GM19395 (cell line): ENCODE data around the gene BICC1.

Source experiments
- ATAC-seq: cut with Tn5 transposase; IDR thresholded peaks from one replicate; pipeline ENCODE4 v1.9.1; 2021; ENCODE audit warnings: mild to moderate bottlenecking, moderate library complexity; ENCODE audit not compliant: unreplicated experiment

Gene BICC1

DNA sequence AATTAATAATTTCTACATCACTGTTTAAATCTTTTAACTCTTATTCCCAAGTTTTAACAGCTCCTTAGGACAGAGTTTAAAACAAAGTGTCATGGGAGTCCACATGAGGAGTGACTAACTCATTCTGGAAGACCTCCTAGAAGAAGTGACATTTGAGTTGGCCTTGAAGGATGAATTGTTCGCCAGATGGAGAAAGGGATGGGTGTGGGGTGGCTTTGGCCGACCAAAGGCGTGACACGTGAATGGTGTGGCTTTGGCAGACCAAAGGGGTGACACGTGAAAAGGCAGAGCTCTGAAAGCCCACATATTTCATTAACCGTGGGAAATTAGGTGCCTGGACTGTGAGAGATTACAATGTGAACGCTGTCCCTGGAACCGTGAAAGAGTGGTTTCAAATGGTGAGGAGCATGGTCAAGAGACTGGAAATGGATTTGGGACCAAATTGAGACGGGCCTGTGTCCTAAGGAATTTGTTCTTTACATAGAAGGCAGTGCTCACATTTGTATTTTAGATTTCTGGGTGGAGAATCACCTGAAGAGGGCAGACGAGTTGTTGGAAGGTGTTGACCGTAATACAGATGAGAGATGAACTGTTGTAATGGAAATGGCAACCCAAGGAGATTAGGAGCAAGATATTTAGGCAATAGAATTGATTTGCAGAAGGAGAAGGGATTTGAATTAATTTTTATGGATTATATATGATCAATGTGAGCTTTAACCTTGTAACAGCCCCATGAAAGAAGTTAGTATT, 228.1 kb downstream of the BICC1 start:
- ATAC-seq: no peak

DNA sequence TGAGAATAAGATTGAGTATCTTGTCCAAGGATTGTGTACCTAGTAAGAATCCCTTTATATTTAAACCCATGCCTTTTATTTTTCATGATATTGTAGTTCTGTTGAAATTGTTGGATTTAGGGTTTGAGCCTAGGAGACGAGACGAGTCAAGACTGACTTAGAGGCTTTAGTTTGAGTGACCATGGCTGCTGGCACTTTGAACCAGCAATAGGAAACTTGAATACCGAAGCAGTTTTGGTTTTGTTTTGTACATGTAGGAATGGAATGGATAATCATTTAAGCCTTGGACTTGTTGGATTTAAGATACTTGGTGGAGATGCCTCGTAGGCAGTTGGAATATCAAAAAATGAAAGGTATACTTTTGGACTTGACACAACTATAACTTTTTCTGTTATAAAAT, 229.0 kb downstream of the BICC1 start:
- no peak for ATAC-seq

DNA sequence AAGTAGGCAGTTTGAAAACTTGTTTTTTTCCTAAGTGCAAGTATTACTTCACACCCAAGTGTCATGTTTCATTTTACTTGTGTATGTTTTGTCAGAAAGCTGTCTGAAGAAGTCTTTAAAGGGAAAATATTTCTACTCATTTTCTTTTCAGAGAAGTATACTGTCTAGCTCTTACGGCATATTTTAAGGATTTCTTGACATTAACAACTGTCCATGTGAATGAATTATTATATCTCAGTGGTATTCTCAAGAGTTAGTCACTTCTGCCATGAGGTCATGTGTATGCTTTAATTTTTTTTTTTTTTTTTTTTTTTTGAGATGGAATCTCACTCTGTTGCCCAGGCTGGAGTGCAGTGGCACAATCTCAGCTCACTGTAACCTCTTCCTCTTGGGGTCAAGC, 229.5 kb downstream of the BICC1 start:
- ATAC-seq: no peak

DNA sequence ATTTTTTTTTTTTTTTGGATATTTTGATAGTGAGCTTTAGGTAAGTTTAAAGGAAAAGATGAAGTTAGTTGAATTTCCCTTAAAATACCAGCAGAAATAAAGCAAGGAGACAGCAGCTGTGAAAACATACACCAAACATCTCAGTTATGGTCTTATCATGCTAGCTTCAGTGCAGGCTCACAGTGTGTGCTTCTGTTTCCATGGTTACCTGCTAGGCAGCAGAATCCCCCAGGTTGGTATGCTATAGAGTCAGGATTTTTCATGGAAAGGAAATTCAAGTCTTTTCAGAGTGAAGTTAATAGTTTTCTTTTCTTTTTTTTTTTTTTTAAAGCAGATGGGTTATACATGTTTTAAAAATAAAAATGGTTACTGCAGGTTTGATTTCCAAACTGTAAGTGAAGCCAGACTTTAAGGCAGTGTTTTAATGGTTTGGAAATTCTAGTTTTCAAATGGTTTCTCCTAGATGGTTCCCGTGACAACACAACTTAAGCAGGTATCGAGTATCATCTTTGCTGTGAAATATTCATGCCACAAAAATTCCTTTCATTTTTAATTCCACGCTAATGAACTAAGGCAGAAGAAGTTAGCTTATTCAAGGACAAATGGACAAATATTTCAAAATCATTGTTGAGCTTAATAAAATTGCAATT, 230.9 kb downstream of the BICC1 start:
- no peak for ATAC-seq

DNA sequence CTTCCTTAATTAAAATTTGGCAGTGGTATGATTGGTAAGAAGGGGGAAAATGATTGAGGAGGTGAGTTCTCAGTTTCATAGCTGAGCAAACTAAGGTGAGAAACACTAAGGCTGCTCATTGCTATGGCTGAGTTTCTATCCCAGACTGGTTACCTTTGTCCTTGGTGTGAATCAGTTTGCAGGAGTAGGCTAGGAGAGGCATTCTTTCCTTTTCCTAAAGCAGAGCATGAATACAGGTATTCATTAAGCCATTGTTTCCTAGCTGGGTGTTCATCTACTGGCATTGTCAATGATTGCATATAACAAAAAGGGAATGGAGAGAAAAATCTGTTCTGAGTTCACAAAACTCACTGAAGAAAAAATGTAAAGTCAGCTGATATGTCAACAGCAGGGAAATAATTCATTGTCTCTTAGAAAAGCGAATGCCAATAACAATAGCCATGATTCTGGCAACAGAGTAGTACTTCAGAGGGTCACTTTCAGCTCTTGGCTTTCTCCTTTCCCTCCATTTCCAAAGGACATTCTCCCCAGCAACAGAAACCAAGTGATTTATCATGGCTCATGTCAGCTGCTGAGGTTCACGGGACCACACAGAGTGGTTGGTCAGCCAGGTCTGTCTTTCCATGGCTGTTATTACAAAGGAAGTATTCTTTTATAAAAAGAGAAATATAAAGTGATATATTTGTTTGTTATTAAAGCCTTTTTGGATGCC, 234.0 kb downstream of the BICC1 start:
- no peak for ATAC-seq

DNA sequence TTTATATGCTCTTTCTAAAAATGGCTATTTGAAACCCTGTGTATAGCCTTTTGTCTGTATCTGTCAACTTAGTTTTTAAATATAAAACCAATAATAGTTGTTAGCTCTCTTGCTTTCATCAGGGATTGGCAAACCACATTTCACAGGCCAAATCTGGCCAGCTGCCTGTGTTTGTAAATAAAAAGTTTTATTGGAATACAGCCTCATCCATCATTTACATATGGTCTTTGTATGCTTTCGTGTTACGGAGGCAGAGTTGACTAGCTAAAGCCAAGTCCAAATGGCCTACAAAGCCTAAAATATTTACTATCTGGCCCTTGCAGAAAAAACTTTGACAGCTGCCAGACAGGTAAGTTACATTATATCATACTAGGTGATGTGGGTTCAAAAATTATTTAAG, 235.0 kb downstream of the BICC1 start:
- no peak for ATAC-seq

DNA sequence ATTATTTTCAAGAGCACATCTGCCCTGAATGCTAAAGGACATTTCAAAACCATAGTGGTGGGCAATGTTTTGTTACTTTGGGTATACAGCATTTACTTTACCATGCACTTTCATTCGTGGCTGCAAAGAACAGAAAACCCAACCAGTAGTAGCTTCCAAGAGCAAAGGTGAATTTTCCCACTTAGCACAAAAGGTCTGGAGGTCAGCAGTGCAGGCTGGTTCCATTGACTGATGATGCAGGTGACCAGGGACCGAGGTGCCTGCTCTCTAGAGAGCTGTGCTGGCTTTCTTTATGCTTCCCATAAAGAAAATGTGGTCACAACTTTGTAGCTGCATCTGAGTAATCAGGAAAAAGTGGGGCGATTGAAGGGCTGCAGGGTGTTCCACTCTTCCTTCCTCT, 240.0 kb downstream of the BICC1 start:
- ATAC-seq: no peak

DNA sequence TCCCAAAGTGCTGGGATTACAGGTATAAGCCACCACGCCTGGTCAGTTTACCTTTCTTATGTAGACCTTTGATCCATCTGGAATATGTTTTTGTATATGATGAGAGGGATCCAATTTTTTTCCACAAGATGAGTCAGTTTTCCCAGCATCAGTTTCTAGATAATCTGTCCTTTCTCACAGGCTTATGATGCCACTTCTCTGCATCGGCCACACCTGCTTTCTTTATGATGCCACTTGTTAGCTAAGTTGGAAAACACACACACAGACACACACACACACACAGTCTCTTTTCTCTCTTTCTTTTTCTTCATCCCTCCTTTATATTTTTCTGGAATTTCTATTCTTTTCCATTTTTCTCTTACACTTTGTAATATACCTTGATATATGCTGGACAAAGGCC, 240.8 kb downstream of the BICC1 start:
- no peak for ATAC-seq

DNA sequence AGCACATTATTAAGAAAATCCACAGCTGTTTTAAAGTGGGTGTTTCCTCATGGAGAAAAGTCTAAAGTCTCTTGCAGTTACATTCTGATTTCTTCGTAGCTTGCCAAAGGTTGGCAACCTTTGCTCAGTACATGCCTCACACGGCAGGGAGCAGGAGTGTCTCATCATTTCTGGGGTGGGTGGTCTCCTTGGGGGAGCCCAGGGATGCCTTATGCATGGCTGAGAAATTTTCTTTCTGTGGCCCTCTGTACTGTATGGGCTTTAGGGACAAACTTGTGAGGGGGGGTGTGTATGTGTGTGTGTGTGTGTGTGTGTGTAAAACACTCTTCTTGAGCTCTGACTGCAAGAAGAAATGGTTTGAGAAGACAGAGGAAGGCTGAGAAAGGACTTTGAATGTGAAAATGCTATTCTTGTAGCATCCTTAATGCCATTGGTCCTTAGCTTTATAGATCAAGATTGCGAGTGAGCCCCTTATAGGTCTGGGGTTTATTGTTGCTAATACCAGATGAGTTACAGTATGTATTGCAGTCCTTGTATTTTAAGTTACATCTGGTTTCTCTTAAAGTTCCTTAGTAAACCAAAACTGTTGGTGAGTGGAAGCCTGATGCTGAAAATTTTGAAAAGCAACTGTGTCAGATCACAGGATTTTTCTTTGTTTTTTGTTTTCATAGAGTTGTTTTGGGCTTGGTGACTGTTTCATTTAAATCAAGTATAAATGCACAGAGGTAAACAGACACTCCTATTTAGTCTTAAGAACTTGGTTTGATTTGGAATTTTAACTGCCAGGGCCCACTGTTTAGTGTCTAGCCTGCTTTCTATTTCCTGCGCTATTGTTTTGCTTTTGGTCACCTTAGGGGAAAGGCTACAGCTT, 242.0 kb downstream of the BICC1 start:
- no peak for ATAC-seq

DNA sequence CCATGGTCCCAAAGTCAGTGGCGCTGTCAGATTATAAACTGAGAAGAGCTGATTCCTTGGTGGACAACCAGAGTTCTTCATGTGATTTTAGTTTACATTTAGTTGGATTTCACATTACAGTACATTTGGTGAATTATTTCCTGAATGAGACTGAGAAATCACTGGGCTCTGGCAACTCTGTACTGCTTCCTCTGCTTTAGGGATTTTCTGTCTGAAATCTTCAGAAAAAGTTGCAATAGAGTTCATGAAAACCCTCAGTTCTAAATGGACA, 242.6 kb downstream of the BICC1 start:
- no peak for ATAC-seq

DNA sequence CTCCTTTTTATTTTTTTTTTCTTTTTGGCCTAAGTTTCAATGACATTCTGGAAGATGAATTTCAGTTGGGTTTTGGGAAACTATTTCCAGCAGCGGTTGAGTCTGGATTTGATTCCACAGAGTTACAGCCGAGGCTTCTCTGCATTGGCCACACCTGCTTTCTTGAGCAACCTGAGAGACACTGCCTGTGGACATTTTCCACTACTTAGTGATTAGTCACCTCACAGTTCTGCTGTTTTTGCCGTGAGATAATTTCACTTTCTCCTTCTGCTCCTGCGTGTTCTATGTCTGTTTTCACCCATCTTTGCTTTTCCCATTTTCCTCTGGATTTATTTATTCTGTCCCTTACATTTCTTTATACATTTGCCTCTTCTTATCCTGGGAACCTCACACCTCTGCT, 243.0 kb downstream of the BICC1 start:
- ATAC-seq: no peak

DNA sequence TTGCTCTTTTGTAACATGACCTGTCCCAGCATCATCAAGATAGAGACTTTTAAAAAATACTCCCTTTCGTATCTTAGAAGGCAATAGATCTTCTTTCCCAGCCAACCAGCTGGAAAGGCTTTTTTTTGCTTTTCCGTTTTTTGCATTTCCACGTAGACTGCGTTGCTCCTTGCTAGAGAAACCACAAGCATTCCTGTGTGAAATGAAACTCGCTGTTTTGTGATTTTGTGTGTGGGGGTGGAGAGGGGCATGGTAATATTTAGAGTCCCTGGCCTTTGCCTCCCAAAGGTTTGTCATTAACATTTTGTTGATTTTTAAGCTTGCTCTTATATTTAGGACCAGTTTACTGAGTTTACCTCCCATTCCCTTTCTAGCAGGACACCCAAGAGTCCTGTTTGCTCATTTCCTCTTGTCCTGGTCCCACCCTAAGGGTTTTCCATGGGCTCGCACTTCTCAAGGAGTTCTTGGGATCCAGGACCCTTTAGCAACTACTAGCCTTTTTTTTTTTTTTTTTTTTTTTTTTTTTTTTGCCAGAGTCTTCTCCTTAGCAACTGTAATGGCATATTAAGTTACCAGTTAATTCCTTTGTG, 243.6 kb downstream of the BICC1 start:
- ATAC-seq: no peak

DNA sequence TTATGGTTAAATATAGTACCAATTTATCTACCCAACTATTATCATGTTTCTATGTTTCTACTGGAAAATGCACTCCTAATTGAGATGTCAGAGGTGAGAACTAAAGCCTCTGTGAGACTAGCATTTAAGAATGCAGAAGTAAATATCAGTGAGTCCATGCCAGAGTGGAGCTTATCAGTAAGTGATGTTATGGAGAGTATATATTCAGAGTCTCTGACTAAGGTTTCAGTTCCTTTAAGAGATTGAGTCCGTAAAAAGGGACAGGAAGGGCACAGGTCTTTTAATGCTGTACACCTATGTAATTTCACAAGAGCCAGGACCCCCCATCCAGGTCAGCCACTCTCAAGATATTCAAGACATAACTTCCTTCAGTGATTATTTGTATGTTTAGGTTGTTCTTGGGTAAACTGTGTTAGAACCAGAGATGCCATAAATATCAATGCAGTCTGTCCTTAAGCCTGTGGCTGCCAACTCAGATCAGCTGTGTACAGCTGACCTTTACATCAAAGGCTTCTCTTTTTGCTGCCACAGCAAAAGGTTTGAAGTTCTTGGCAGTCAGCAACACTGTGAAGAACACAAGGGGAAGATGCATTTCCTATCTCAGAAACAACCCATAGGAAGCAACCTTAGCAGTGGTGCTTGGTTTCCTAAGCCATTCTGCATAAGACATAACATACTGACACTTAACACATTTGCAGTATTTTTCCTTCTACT, 244.8 kb downstream of the BICC1 start:
- peak; percentile 50 for ATAC-seq

DNA sequence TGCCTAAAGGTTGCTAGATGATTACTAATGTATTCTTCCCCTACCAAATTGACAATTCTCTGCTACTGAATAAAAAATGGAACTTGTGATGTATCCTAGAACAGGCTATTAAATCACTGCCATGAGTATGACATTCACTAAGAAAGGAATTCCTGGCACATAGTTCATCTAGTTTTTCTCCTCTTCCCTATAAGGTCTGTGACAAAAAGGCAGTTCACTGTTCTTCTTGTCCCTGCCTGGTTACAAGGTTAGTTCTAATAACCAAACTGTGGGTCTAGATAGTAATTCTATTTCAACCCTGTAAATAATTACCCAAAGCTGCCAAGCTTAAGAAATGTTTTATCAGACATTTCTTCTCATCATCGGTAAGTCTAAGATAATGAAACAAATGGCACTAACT, 245.6 kb downstream of the BICC1 start:
- ATAC-seq: no peak

DNA sequence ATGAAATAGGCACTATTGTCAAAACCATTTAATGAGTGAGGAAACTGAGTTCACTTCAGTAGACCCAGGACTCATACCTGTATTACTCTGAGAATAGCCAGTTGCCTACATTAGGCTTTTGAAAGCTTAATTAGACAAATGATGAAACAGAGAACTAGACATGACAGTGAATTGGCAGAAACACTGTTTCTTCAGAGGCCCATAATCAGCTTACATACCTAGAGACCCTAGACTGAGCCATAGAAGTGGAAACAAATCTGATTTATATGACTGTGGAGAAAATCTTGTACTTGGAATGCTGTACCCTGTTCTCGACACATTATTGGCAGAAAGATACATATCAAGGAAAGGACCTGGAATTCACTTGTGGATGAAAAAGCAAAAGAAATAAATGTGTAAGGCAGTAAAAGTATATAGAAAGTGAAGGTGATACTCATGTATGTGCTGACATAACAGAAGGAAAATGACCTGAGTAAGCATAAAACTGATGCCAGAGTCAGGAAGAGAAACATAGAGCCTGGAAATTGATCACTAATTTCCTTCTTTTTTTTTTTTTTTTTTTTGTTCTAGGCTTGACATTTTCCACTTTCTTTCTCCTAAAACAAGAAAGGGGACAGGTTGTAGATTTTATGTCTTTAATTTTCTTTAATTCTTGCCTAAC, 251.5 kb downstream of the BICC1 start:
- ATAC-seq: no peak

DNA sequence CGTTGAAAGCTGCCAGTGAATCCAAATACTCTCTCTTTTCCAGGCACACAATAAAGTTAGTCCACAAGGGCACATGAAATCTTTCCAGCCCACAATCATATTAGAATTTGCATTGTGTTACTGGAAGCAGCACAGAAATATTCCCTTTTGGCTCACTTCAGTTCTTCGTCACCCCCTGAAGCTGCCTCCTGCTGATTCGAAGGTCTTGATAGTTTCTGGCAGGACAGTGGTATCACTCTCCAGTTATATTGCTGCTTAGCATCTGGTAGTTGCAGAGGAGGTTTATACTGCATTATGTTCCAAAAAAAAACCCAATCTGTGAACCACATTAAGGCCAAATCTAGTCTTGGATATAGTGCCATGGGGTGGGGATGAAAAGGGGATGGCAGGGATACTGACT, 253.2 kb downstream of the BICC1 start:
- no peak for ATAC-seq

DNA sequence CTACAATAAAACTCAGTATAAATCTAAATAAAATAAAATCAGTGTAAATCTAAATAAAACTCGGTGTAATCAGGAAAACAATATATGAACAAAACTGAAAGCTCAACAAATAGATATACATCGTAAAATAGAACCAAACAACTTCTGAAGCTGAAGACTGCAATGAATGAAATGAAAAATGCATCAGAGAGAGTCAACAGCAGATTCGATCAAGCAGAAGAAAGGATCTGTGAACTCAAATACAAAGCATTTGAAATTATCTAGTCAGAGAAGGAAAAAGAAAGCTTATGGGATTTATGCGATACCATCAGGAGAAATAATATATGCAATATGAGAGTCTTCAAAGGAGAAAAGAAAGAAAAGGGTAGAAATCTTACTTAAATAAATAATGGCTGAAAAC, 255.0 kb downstream of the BICC1 start:
- no peak for ATAC-seq

DNA sequence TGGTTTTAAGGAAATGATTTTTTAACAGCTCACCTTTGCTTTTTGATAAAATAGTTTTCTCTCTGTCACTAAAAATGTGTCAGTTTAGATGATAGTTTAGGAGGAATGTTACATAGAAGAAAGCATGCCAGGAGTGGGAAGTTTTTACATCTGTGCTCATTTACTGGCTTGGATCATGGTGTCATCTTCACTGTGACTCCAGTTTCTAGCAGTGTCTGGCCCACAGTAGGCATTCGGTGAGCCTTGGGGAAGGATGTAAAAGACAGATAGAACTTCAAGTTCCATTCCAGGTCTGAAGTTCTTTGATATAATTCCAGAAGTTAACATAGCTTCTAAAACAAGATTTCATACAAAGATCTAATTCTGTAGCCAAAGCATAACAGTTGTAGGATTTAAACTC, 259.2 kb downstream of the BICC1 start:
- no peak for ATAC-seq

DNA sequence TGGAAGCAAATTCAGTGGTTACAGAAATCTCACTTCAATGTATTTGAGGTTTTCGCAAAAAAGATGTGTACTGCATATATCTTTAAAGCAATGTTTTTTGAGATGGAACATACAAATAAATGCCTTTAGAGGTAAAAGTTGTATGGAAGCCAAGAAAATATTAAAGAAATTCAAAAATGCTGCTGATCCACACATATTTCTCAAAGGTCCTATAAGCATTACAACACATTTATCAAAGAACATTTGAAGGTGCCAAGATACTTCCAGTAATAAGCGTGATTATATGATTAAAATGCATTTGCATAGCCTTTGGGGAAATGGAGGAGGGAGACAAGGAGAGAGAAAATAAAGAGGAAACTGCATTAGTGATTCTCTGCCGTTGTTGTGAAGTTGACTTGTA, 260.1 kb downstream of the BICC1 start:
- no peak for ATAC-seq

DNA sequence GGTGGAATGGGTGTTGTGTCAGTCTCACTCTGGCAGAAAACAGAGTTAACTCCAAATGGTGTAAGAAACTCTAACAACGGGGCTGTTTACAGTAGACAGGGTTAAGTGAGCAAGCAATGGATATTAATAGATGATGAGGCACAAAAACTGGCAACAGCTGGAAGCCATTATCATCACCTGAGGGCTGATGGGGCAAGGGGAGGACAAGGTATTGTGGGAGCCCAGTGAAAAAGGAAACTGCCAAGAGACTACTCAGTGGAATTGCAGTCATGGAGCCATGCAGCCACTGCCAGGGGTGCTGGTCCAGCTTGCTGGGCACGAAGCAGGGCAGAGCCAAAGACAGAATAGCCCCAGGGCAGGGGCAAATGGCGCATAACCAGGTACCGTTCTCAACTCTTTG, 260.7 kb downstream of the BICC1 start:
- ATAC-seq: no peak
